HG03103 (cell line): Measurements from ENCODE around the gene LSR.

Experiments
- ATAC-seq: cut with Tn5 transposase; IDR thresholded peaks from one replicate; pipeline ENCODE4 v1.9.1; 2021; ENCODE audit warnings: low read depth; ENCODE audit not compliant: unreplicated experiment

The LSR gene

GRCh38 chr19:35266520-35267352 is 17.9 kb downstream of the LSR start:
- ATAC-seq, result no peak

GRCh38 chr19:35267353-35267817 is 18.6 kb downstream of the LSR start:
- ATAC-seq, result no peak

- peak; percentile 43 for ATAC-seq
Measured at GRCh38 chr19:35267818-35268535, 19.2 kb downstream of the LSR start.

- peak; percentile 32 for ATAC-seq
Measured at GRCh38 chr19:35268536-35269437, 20.0 kb downstream of the LSR start, which contains the start of gene USF2. TSS of gene USF2 (plus strand) at chr19:35268962. CDS start at chr19:35269102, 140 bp downstream.

- no peak for ATAC-seq
Measured at GRCh38 chr19:35269438-35270117, 20.8 kb downstream of the LSR start.

- no peak for ATAC-seq
Measured at GRCh38 chr19:35270381-35270811, 21.6 kb downstream of the LSR start.

GRCh38 chr19:35271546-35271945 is 22.7 kb downstream of the LSR start:
- ATAC-seq, result no peak

GRCh38 chr19:35272122-35272719 is 23.4 kb downstream of the LSR start:
- ATAC-seq, result no peak

GRCh38 chr19:35272954-35273649 is 24.3 kb downstream of the LSR start:
- ATAC-seq, result no peak

GRCh38 chr19:35273686-35274259 is 25.0 kb downstream of the LSR start:
- no peak for ATAC-seq

- ATAC-seq, result no peak
Measured at GRCh38 chr19:35274323-35274722, 25.5 kb downstream of the LSR start.

- ATAC-seq, result no peak
Measured at GRCh38 chr19:35276706-35277281, 28.0 kb downstream of the LSR start.

- no peak for ATAC-seq
Measured at GRCh38 chr19:35278578-35279284, 29.9 kb downstream of the LSR start.

- ATAC-seq, result no peak
Measured at GRCh38 chr19:35279374-35279773, 30.6 kb downstream of the LSR start.

- ATAC-seq, result no peak
Measured at GRCh38 chr19:35279985-35280821, 31.4 kb downstream of the LSR start.

- no peak for ATAC-seq
Measured at GRCh38 chr19:35281303-35281702, 32.5 kb downstream of the LSR start.
